Left ventricle myocardium superior (tissue), 1 donor: Measurements from ENCODE around the gene ENDOD1. TPM values are rescaled to one million over a fixed set of nuclear protein-coding genes. Genes with fewer than 3 reads are reported as not detected.
"Not testable (repeated sequence)": the region's sequence is repeated elsewhere in the genome, so short reads cannot be mapped to it uniquely, and the experiment has no call there.

Source experiments
- ATAC-seq: fragments of 200-7000 bp; cut with Tn5 transposase; one replicate; pipeline ENCODE4 v1.9.1; 2020; ENCODE audit warnings: mild to moderate bottlenecking, moderate library complexity
- DNase-seq: peaks from one replicate; pipeline ENCODE4 v3.0.0-alpha.2; 2020
- intact Hi-C: fragments of 100-400 bp; cut with micrococcal nuclease; formaldehyde crosslinking; loops from one replicate; pipeline ENCODE4 v1.11.0; 2022
- long read RNA-seq: library from polyadenylated mRNA; unstranded; transcript quantifications from one replicate; pipeline ENCODE4 v2.0.0, GENCODE V29; 2021
- total RNA-seq: library from RNA; stranded (reverse); fragmentation: NEBNext Ultra II Directional; extraction: Animal tissue kit (Norgen Biotek cat#: 25700); gene quantifications from one replicate; pipeline ENCODE4 v1.2.1, GENCODE V29; 2021
- donor health status: DM: no; HTN: yes; CAD: no; lungs with severe emphysema.

Gene ENDOD1
- total RNA-seq = 10.7 TPM
- long read RNA-seq, full-length matches to known transcripts = 21 of 25 reads
- long read RNA-seq, partial matches to known transcripts = 0 of 25 reads
- long read RNA-seq, other reads (novel, unspliced or antisense) = 4 of 25 reads

- peak; percentile 92 for DNase-seq
- intact Hi-C loops = loop anchor here (10.0 kb wide), 1 partner anchor 55 kb away; no protein-coding TSS in a partner anchor
- peak; percentile 99 for ATAC-seq
Observed at GRCh38 chr11:95089620-95090542, at the start of gene ENDOD1. Gene ENDOD1, plus strand, starts transcription at chr11:95089846. Its CDS starts 82 bp downstream, at chr11:95089928.

GRCh38 chr11:95042239-95042638, 47.4 kb upstream of the ENDOD1 start:
- no peak for ATAC-seq
- intact Hi-C loops = no loop called here
- no peak for DNase-seq

- ATAC-seq (no peak), DNase-seq (no peak)
- intact Hi-C loops = no loop called here
Observed at GRCh38 chr11:95042906-95043305, 46.7 kb upstream of the ENDOD1 start.

- ATAC-seq = no peak
- no peak for DNase-seq
- intact Hi-C loops = no loop called here
Observed at GRCh38 chr11:95044010-95044409, 45.6 kb upstream of the ENDOD1 start.

GRCh38 chr11:95045812-95046211, 43.8 kb upstream of the ENDOD1 start:
- intact Hi-C loops = no loop called here
- no peak for DNase-seq
- ATAC-seq = no peak

- ATAC-seq, intact Hi-C loops: not testable (repeated sequence)
Observed at GRCh38 chr11:95049122-95049521, 40.5 kb upstream of the ENDOD1 start, which contains the start of gene KDM4F. Gene KDM4F, plus strand, starts transcription at chr11:95049422.

GRCh38 chr11:95050595-95051202, 38.9 kb upstream of the ENDOD1 start:
- intact Hi-C loops = no loop called here
- ATAC-seq = no peak
- DNase-seq = no peak

More at GRCh38 chr11:95049122-95049521, 40.5 kb upstream of the ENDOD1 start, which contains the start of gene KDM4F:
- DNase-seq = not testable (repeated sequence)

- ATAC-seq (no peak), DNase-seq (no peak)
- intact Hi-C loops = no loop called here
Observed at GRCh38 chr11:95054356-95054755, 35.3 kb upstream of the ENDOD1 start.

- DNase-seq (no peak), ATAC-seq (no peak)
- intact Hi-C loops = no loop called here
Observed at GRCh38 chr11:95055283-95055897, 34.3 kb upstream of the ENDOD1 start.

GRCh38 chr11:95057959-95058358, 31.7 kb upstream of the ENDOD1 start:
- DNase-seq = no peak
- intact Hi-C loops = no loop called here
- ATAC-seq = no peak

GRCh38 chr11:95058621-95059020, 31.0 kb upstream of the ENDOD1 start:
- no peak for ATAC-seq
- no peak for DNase-seq
- intact Hi-C loops = no loop called here

- no peak for DNase-seq
- intact Hi-C loops = no loop called here
- peak; percentile 28 for ATAC-seq
Observed at GRCh38 chr11:95059046-95059445, 30.6 kb upstream of the ENDOD1 start.

- intact Hi-C loops = loop anchor here (10.0 kb wide), 1 partner anchor 91 kb away; the partner anchor contains the start of genes CWC15 and KDM4D
- ATAC-seq (no peak), DNase-seq (no peak)
Observed at GRCh38 chr11:95065336-95065735, 24.3 kb upstream of the ENDOD1 start.

- intact Hi-C loops = loop anchor here (10.0 kb wide), 1 partner anchor 92 kb away; the partner anchor contains the start of genes CWC15 and KDM4D
- ATAC-seq = no peak
- no peak for DNase-seq
Observed at GRCh38 chr11:95066716-95067038, 23.0 kb upstream of the ENDOD1 start, which contains the start of gene SRSF8. Gene SRSF8, plus strand, starts transcription at chr11:95066919. Its CDS starts 308 bp downstream, at chr11:95067227.

GRCh38 chr11:95067039-95067840, 22.4 kb upstream of the ENDOD1 start:
- ATAC-seq = peak; percentile 89
- intact Hi-C loops = loop anchor here (10.0 kb wide), 1 partner anchor 92 kb away; the partner anchor contains the start of genes CWC15 and KDM4D
- peak; percentile 93 for DNase-seq

- DNase-seq = no peak
- peak; percentile 3 for ATAC-seq
- intact Hi-C loops = loop anchor here (10.0 kb wide), 1 partner anchor 93 kb away; the partner anchor contains the start of genes CWC15 and KDM4D
Observed at GRCh38 chr11:95067841-95068219, 21.8 kb upstream of the ENDOD1 start.

- ATAC-seq (peak; percentile 85), DNase-seq (peak; percentile 70)
- intact Hi-C loops = loop anchor here (10.0 kb wide), 1 partner anchor 94 kb away; the partner anchor contains the start of genes CWC15 and KDM4D
Observed at GRCh38 chr11:95068549-95068948, 21.1 kb upstream of the ENDOD1 start.

- ATAC-seq (no peak), DNase-seq (no peak)
- intact Hi-C loops = no loop called here
Observed at GRCh38 chr11:95070471-95070870, 19.2 kb upstream of the ENDOD1 start.
